Duodenal mucosa (tissue), 2 donors: ENCODE data around the gene RXRB.

ENCODE experiments used
- H3K27ac ChIP-seq: one replicate; pipeline ENCODE4 v1.7.0; 2013; ENCODE audit warnings: low read depth, low read length
- H3K27me3 ChIP-seq, 2 donors: one replicate each; pipeline ENCODE4 v1.7.0; 2013; ENCODE audit warnings: low read length in 2 of 2, control low read depth in 1 of 2; ENCODE audit not compliant: insufficient read depth in 2 of 2, control insufficient read depth in 1 of 2
- H3K36me3 ChIP-seq, 2 donors: one replicate each; pipeline ENCODE4 v1.7.0; 2013; ENCODE audit warnings: low read length in 2 of 2, control low read depth in 1 of 2; ENCODE audit not compliant: insufficient read depth in 2 of 2, control insufficient read depth in 1 of 2
- H3K4me1 ChIP-seq, 2 donors: one replicate each; pipeline ENCODE4 v1.7.0; 2013; ENCODE audit warnings: low read length in 2 of 2, control low read depth in 1 of 2; ENCODE audit not compliant: insufficient read depth in 2 of 2, control insufficient read depth in 1 of 2
- H3K4me3 ChIP-seq, 2 donors: one replicate each; pipeline ENCODE4 v1.7.0; 2013; ENCODE audit warnings: low read length in 2 of 2, low read depth in 1 of 2
- H3K9ac ChIP-seq, 2 donors: one replicate each; pipeline ENCODE4 v1.7.0; 2013; ENCODE audit warnings: low read length in 2 of 2, low read depth in 1 of 2
- H3K9me3 ChIP-seq, 2 donors: one replicate each; pipeline ENCODE4 v1.7.0; 2013; ENCODE audit warnings: low read length in 2 of 2, control low read depth in 1 of 2; ENCODE audit not compliant: control insufficient read depth in 1 of 2

RXRB gene

DNA sequence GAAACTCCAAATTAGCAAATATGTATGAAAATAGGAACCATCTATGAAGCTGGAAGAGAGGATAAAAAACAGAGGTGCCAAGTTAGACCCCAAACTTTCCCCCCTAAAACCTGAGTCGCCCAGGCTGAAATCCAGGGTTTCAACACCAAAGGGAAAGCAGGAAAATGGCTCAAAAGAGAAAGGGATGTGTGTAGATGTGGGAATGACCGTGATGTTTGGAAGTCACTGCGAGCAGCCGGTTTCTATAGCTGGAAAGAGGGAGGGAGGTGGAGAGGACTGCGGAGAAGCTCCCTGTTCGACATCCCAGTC, 12.3 kb upstream of the RXRB start:
- Histone ChIP-seq H3K4me3 (peak overlapping the region; percentile 37 to 68), H3K4me1 (peaks cover 15 to 24% of the 10 kb centered on the region in 2 donors), H3K36me3 (peaks cover 5 to 11% of the 10 kb centered on the region in 2 donors), H3K27me3 (peaks cover 11 to 23% of the 10 kb centered on the region in 2 donors), H3K9me3 (no peaks in the 10 kb centered on the region), H3K9ac (peak overlapping the region; percentile 50 to 51), H3K27ac (no peak overlapping the region)

DNA sequence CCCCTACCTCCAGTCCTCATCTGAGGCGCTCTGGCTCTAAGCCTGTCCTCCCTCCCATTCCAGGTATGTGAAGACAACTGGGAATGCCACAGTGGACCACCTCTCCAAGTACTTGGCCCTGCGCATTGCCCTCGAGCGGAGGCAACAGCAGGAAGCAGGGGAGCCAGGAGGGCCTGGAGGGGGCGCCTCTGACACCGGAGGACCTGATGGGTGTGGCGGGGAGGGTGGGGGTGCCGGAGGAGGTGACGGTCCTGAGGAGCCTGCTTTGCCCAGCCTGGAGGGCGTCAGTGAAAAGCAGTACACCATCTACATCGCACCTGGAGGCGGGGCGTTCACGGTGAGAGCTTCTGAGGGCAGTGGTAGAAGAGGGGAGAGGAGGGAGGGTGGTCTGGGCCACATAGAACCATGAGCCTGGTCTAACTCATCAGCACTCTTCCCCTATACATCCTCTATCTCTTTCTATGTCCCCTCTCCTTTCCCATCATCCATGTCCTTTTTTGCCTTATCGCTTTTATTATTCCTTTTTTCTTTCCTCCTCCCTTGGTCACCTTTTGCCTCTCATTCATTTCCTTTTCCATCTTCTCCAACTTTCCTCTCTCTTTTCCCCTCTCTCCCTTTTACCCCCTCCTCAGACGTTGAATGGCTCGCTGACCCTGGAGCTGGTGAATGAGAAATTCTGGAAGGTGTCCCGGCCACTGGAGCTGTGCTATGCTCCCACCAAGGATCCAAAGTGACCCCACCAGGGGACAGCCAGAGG, 11.4 kb upstream of the RXRB start:
- H3K27ac ChIP-seq, result no peak overlapping the region
- H3K9ac ChIP-seq, result no peak overlapping the region
- H3K27me3 ChIP-seq, result peaks cover 11 to 23% of the 10 kb centered on the region in 2 donors
- H3K4me3 ChIP-seq, result no peak overlapping the region
- H3K9me3 ChIP-seq, result no peaks in the 10 kb centered on the region
- peaks cover 20 to 24% of the 10 kb centered on the region in 2 donors for H3K4me1 ChIP-seq
- H3K36me3 ChIP-seq, result peaks cover 5 to 11% of the 10 kb centered on the region in 2 donors

DNA sequence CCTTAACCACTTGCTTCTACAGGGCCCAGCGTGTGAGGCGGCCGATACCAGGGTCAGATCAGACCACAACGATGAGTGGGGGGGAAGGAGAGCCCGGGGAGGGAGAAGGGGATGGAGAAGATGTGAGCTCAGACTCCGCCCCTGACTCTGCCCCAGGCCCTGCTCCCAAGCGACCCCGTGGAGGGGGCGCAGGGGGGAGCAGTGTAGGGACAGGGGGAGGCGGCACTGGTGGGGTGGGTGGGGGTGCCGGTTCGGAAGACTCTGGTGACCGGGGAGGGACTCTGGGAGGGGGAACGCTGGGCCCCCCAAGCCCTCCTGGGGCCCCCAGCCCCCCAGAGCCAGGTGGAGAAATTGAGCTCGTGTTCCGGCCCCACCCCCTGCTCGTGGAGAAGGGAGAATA, 10.7 kb upstream of the RXRB start:
- Histone ChIP-seq H3K4me3 (no peak overlapping the region), H3K9me3 (no peaks in the 10 kb centered on the region), H3K27me3 (peaks cover 11 to 23% of the 10 kb centered on the region in 2 donors), H3K36me3 (peaks cover 5 to 11% of the 10 kb centered on the region in 2 donors), H3K4me1 (peaks cover 20 to 24% of the 10 kb centered on the region in 2 donors), H3K9ac (no peak overlapping the region), H3K27ac (no peak overlapping the region)

DNA sequence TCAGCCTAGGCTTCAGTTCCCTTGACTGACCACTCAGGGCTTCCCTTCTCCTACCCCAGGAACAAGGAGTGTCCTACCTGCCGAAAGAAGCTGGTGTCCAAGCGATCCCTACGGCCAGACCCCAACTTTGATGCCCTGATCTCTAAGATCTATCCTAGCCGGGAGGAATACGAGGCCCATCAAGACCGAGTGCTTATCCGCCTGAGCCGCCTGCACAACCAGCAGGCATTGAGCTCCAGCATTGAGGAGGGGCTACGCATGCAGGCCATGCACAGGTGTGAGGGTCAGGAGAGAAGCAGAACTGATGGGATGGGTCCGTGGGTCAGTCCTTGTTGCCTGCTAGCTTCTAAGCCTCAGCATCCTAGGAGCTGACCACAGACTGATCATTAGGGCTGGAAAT, 9.4 kb upstream of the RXRB start:
- Histone ChIP-seq H3K9me3 (no peaks in the 10 kb centered on the region), H3K4me1 (peaks cover 29 to 32% of the 10 kb centered on the region in 2 donors), H3K36me3 (peaks cover 5 to 11% of the 10 kb centered on the region in 2 donors), H3K4me3 (no peak overlapping the region), H3K27me3 (peaks cover 11 to 23% of the 10 kb centered on the region in 2 donors), H3K9ac (no peak overlapping the region), H3K27ac (no peak overlapping the region)

DNA sequence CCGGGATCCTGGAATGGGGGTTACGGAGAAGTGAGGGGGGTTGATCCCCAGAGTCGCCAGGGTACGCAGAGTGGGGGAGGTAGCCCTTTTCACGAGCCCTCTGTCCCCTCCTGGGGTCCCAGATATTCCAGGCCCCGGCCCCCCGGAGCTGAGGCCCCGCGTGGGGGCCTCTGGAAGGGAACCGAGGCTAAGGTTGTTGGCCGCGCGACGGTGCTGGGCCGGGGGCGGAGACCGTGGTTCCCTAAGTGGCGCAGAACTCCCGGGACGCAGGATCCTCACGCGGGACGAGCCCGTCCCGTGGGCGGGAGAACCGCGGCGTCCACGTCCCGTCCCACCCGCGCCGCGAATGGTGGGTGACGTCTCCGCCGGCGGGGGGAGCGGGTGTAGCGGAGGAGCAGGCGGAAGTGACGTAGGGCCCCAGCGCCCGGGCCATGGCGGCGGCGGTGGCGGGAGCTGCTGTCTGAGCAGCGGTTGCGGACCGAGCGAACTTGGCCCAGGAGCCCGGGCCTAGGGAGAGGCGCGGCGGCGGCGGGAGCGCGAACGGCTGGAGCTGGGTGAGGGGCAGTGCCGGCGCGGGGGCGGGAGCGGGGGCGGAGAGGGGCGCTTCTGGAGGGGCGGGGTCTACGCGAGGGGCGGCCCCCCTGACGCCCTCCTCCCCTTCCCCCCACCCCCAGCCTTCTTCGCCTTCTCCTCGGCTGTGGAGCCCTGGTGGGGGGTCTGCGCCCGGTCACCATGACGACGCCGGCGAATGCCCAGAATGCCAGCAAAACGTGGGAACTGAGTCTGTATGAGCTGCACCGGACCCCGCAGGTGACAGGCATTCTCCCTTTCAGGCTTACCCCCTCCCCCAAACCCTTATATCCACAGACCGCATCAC, 7.9 kb upstream of the RXRB start, which contains the start of gene RING1:
Gene RING1 (plus strand): TSS at position 410 of the 877 bp plus-strand sequence. CDS start 323 bp downstream, at position 733.
- H3K9me3 ChIP-seq, result no peaks in the 10 kb centered on the region
- peak within 1 kb of the TSS; percentile 77 to 88 for H3K4me3 ChIP-seq
- peaks cover 33 to 36% of the 10 kb centered on the region in 2 donors for H3K4me1 ChIP-seq
- H3K27me3 ChIP-seq, result peaks cover 5 to 9% of the 10 kb centered on the region in 2 donors
- peak within 1 kb of the TSS; percentile 74 for H3K27ac ChIP-seq
- peak within 1 kb of the TSS; percentile 92 to 96 for H3K9ac ChIP-seq
- H3K36me3 ChIP-seq, result peaks cover 7 to 17% of the 10 kb centered on the region in 2 donors

DNA sequence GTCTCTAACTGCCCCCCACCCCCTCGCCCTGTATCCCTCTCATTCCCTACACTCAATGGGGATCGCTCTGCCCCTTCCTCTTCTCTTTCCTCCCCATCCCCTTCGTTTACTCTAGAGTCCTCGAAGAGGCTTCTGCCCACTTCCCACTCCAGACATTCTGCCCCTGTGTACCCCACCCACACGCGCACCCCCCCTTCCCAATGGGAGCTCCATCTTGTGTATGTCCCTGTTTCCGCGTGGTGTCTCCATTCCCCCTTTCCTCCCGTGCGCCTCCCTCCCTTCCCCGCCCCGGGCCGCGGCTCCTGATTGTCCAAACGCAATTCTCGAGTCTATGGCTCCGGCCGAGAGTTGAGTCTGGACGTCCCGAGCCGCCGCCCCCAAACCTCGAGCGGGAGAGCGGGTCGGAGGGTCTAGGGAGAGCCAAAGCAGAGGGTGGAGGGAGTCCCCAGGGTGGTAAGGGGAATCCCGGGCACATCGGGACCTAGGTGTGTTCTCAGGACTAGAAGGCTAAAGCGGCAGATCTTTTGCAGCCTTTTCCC, 7.2 kb upstream of the RXRB start:
- Histone ChIP-seq H3K4me3 (peak overlapping the region; percentile 77 to 88), H3K9me3 (no peaks in the 10 kb centered on the region), H3K4me1 (peaks cover 32 to 35% of the 10 kb centered on the region in 2 donors)

DNA sequence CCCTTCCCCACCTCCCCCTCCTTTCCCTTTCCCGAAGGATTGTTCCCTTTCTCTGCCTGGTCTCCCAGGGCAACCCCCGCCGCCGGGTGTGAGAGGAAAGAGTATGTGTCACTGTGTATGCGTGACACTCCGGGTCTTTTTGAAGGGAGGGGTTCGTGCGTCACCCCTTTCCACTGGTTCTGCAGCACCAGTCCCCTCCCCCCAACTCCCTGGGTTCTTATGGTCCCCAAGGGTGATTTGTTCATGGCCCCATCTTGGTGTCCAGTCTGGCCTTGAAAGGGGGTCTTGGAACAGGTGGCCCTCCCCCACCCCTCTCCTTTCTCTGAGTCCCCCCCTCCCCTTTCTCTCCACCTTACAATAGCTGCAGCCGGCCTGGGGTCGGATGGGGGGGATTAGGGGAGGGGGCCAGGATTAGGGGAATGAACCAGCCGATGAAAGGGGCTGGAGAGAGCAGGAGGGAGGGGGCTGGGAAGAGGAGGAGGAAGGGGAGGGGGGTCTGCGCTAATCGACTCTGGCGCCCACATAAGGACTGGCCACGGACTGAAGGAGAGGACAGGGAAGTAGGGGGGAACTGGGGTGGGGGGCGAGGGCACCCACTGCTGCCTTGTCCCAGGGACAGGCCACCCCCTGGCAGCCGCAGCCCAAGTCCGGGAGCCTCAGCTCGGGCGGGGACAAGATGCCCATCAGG, 6.5 kb upstream of the RXRB start:
- Histone ChIP-seq H3K36me3 (peaks cover 21 to 30% of the 10 kb centered on the region in 2 donors), H3K9me3 (no peaks in the 10 kb centered on the region), H3K4me1 (peaks cover 35 to 37% of the 10 kb centered on the region in 2 donors), H3K4me3 (peak overlapping the region; percentile 77 to 88), H3K27ac (no peak overlapping the region), H3K27me3 (no peaks in the 10 kb centered on the region), H3K9ac (peak overlapping the region; percentile 92 to 96)

More for the DNA sequence above, 7.2 kb upstream of the RXRB start:
- peak overlapping the region; percentile 74 for H3K27ac ChIP-seq
- peaks cover 14 to 24% of the 10 kb centered on the region in 2 donors for H3K36me3 ChIP-seq
- H3K9ac ChIP-seq, result peak overlapping the region; percentile 92 to 96
- H3K27me3 ChIP-seq, result peaks cover 0 to 2% of the 10 kb centered on the region in 2 donors

DNA sequence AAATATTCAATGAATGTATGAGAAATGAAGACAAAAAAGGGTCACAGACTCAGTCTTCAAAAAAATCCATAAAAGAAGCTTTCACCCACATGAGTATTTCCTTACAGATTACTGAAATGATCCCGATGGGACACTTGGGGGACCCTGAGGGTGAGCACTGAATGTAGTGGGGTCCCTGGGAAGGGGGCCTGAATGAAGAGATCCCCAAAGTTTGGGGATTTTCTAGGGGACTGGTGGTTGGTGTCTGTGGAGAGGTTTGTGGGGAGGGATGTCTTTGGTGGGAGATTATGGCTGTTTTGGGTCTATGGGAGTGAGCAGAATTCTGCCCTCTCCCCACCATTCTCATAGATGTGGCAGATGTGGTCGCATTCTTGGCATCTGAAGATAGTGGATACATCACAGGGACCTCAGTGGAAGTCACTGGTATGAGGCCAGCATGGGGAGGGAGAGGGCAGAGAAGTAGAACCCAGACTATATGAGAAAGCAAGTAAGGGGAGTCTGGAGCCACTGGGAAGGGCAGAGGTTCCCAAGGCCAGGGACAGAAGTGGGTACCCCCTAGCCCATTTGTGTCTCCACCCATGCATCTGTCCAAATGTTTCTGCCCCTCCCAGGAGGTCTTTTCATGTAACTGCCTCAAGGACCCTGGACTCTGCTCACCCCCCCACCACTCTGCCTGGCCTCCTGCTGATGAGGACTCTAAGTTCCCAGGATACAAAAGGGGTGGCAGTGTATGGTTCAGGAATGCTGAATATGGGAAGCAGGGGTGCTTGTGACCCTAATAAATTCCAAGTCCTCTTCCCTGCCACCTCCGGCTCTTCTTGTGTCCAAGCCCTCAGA, 5.8 kb upstream of the RXRB start:
- Histone ChIP-seq H3K4me1 (peaks cover 43 to 45% of the 10 kb centered on the region in 2 donors), H3K9ac (no peak overlapping the region), H3K27me3 (no peaks in the 10 kb centered on the region), H3K4me3 (no peak overlapping the region), H3K36me3 (peaks cover 24 to 34% of the 10 kb centered on the region in 2 donors), H3K9me3 (no peaks in the 10 kb centered on the region), H3K27ac (no peak overlapping the region)
